GM13976 (cell line): ENCODE measurements around the gene YY1.

Experiments
- DNase-seq: peaks from one replicate; pipeline ENCODE4 v3.0.0; 2012; ENCODE audit warnings: low spot score
- CTCF ChIP-seq: IDR thresholded peaks from 2 replicates; pipeline ENCODE4 v1.5.1; 2012; ENCODE audit warnings: borderline replicate concordance, mild to moderate bottlenecking; ENCODE audit not compliant: insufficient read depth; ENCODE audit errors: extremely low read depth, missing control alignments, control extremely low read depth
- in situ Hi-C: fragments of 300-500 bp; cut with MboI; formaldehyde crosslinking; loops from one replicate; pipeline ENCODE4 v1.12.0; 2022; ENCODE audit warnings: low sequenced_read_pairs, mixed read lengths, inconsistent platforms; ENCODE audit not compliant: unreplicated experiment

YY1 gene

GRCh38 chr14:100246809-100247428 is 8.0 kb downstream of the YY1 start:
- in situ Hi-C loops = no loop called here
- TF ChIP-seq CTCF = no peak
- no peak for DNase-seq

GRCh38 chr14:100250732-100251465 is 12.0 kb downstream of the YY1 start:
- TF ChIP-seq CTCF = no peak
- DNase-seq = no peak
- in situ Hi-C loops = no loop called here

GRCh38 chr14:100252684-100253083 is 13.7 kb downstream of the YY1 start:
- TF ChIP-seq CTCF = no peak
- in situ Hi-C loops = no loop called here
- DNase-seq = no peak

- in situ Hi-C loops = no loop called here
- no peak for DNase-seq
- no peak for TF ChIP-seq CTCF
Observed at GRCh38 chr14:100256339-100256895, 17.5 kb downstream of the YY1 start.

GRCh38 chr14:100261621-100262020 is 22.7 kb downstream of the YY1 start:
- DNase-seq = no peak
- in situ Hi-C loops = no loop called here

GRCh38 chr14:100262545-100262944 is 23.6 kb downstream of the YY1 start:
- TF ChIP-seq CTCF = no peak
- in situ Hi-C loops = no loop called here

More at GRCh38 chr14:100261621-100262020, 22.7 kb downstream of the YY1 start:
- TF ChIP-seq CTCF = no peak

More at GRCh38 chr14:100262545-100262944, 23.6 kb downstream of the YY1 start:
- DNase-seq = no peak
